Thoracic aorta (tissue), 2 donors: ENCODE data around the gene SURF1. TPM values are rescaled to one million over a fixed set of nuclear protein-coding genes. Genes with fewer than 3 reads are reported as not detected.

ENCODE experiments used
- ATAC-seq: fragments of 150-250 bp; one replicate; pipeline ENCODE4 v1.8.0; 2017; ENCODE audit warnings: low read depth; ENCODE audit not compliant: insufficient number of reproducible peaks, low FRiP score
- DNase-seq: peaks from one replicate; pipeline ENCODE4 v3.0.0-alpha.2; 2020; ENCODE audit warnings: low spot score
- H3K27ac ChIP-seq, 2 donors: fragments of 200-600 bp; sonication (generic); 1 replicate in 1 of 2; 2 replicates in 1 of 2; pipeline ENCODE4 v1.5.1; 2016; ENCODE audit warnings: mild to moderate bottlenecking in 2 of 2, moderate library complexity in 2 of 2
- H3K27me3 ChIP-seq: fragments of 200-600 bp; sonication (generic); replicated peaks from 2 replicates; pipeline ENCODE4 v1.6.0; 2016; ENCODE audit warnings: mild to moderate bottlenecking; ENCODE audit not compliant: insufficient read depth
- H3K36me3 ChIP-seq: fragments of 200-600 bp; sonication (generic); one replicate; pipeline ENCODE4 v1.5.1; 2016
- H3K4me1 ChIP-seq, 2 donors: fragments of 200-600 bp; sonication (generic); 1 replicate in 1 of 2; 2 replicates in 1 of 2; pipeline versions ENCODE4 v1.5.1 to v1.6.0; 2016; ENCODE audit warnings: low read depth in 2 of 2, mild to moderate bottlenecking in 1 of 2; ENCODE audit not compliant: control insufficient read depth in 1 of 2
- H3K4me3 ChIP-seq: fragments of 200-600 bp; sonication (generic); 2 replicates; pipeline ENCODE4 v1.5.1; 2016; ENCODE audit warnings: mild to moderate bottlenecking
- H3K9me3 ChIP-seq: fragments of 200-600 bp; sonication (generic); 2 replicates; pipeline ENCODE4 v1.5.1; 2016
- CTCF ChIP-seq: fragments of 200-600 bp; sonication (generic); IDR thresholded peaks from one replicate; pipeline ENCODE4 v1.5.1; 2019; ENCODE audit warnings: antibody characterized with exemption
- total RNA-seq, 2 donors: library from RNA; depleted of rRNA; stranded (reverse); fragments of >200 nt; gene quantifications; one replicate each; pipeline versions ENCODE4 v1.1.0 to v1.2.3, GENCODE V29; 2016

The SURF1 gene
- total RNA-seq, 2 donors from 2014 or later, result 47.6 to 66.6 TPM

DNA sequence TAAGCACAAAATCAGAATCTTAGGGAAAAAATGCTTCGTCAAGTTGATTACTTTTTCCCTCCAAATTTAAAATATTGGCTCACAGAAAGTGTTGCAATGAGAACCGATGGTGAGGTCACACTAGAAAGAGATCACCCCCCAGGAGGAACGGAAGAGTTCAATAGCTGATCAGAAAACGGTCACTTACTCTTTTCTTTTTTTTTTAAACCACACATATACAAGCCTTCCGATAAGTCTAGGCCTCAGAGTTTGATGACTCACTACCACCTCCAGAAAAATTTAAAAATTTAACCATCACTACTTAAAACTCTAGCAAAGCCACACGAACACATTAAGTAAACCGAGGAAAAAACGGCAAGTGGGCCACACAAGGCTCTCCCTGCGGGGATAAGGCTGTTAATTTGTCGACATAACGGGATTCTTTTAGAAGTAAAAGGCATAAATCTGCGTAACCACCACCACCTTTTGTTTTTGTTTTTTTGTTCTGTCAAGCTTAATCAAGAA, 18.4 kb upstream of the SURF1 start:
- H3K36me3 ChIP-seq, result peaks cover 4% of the 10 kb centered on the region

DNA sequence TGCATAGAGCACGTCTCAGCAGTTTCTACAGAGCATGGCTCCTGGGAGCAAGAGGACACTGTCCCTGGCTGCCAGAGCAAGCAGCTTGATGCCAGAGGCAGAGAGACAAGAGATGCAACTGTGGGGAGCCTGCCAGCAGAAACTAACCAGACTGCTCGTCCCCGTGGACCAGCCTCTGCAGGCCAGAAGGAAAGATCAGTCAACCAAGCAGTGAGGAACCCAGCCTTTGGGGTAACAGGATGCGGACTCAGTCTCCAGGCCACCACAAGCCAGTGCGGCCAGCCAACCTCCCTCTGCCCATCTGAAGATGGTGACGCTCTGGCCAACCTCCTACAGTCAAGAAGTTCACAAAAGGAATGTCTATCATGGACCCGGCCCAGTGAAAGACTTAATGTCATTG, 15.9 kb upstream of the SURF1 start:
- no peak for ATAC-seq
- Histone ChIP-seq H3K4me1 (peaks cover 33 to 76% of the 10 kb centered on the region in 2 donors), H3K36me3 (peaks cover 5% of the 10 kb centered on the region), H3K9me3 (no peaks in the 10 kb centered on the region), H3K27ac (no peak overlapping the region), H3K27me3 (no peaks in the 10 kb centered on the region), H3K4me3 (peak overlapping the region; percentile 22)
- no peak for DNase-seq
- no peak for TF ChIP-seq CTCF

More for the DNA sequence above, 18.4 kb upstream of the SURF1 start:
- no peak for TF ChIP-seq CTCF
- Histone ChIP-seq H3K27ac (peak overlapping the region; percentile 90 to 95), H3K27me3 (no peaks in the 10 kb centered on the region), H3K9me3 (no peaks in the 10 kb centered on the region), H3K4me1 (peaks cover 33 to 56% of the 10 kb centered on the region in 2 donors), H3K4me3 (peak overlapping the region; percentile 92)
- DNase-seq (no peak), ATAC-seq (no peak)

- ATAC-seq, result no peak
- no peak for TF ChIP-seq CTCF
These were observed 15.0 kb upstream of the SURF1 start for GRCh38 chr9:133371261-133371711.

GRCh38 chr9:133370685-133371084, 14.4 kb upstream of the SURF1 start:
- Histone ChIP-seq H3K4me1 (peaks cover 27 to 73% of the 10 kb centered on the region in 2 donors), H3K27me3 (no peaks in the 10 kb centered on the region), H3K4me3 (no peak overlapping the region), H3K9me3 (no peaks in the 10 kb centered on the region), H3K27ac (no peak overlapping the region), H3K36me3 (peaks cover 18% of the 10 kb centered on the region)
- ATAC-seq, result no peak
- no peak for TF ChIP-seq CTCF
- no peak for DNase-seq

More at GRCh38 chr9:133371261-133371711, 15.0 kb upstream of the SURF1 start:
- peak overlapping the region; percentile 15 for H3K4me3 ChIP-seq
- no peak overlapping the region for H3K27ac ChIP-seq
- H3K9me3 ChIP-seq, result no peaks in the 10 kb centered on the region
- peaks cover 12% of the 10 kb centered on the region for H3K36me3 ChIP-seq
- peaks cover 27 to 73% of the 10 kb centered on the region in 2 donors for H3K4me1 ChIP-seq
- H3K27me3 ChIP-seq, result no peaks in the 10 kb centered on the region
- DNase-seq, result no peak

DNA sequence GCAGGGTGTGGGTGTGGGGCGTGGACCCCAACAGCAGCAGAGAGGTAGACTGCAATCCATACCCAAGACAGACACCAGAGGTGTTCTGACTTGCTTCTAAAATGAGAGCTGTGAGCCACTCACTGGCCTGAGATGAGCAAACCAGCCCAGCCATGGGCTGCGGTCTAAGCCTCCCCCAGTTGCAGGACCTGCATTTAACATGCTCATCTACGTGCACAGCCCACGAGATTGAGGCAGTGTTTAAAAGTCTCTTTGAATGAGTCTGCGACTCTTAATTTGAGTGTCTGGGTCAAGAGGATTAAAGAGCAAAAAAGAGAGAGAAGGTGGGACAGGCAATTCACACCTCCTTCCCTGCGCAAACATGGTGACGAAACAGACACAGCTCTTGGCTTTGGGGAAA, 13.6 kb upstream of the SURF1 start:
- ATAC-seq (no peak), DNase-seq (no peak)
- no peak overlapping the region for H3K4me3 ChIP-seq
- no peak overlapping the region for H3K27ac ChIP-seq
- TF ChIP-seq CTCF, result no peak
- H3K27me3 ChIP-seq, result no peaks in the 10 kb centered on the region
- H3K4me1 ChIP-seq, result peaks cover 27 to 72% of the 10 kb centered on the region in 2 donors
- peaks cover 26% of the 10 kb centered on the region for H3K36me3 ChIP-seq
- H3K9me3 ChIP-seq, result no peaks in the 10 kb centered on the region
